Thyroid gland (tissue), 4 donors: ENCODE data around the gene UBA1. TPM values are rescaled to one million over a fixed set of nuclear protein-coding genes. Genes with fewer than 3 reads are reported as not detected.

Experiments
- DNase-seq, 2 donors: peaks; one replicate each; pipeline ENCODE4 v3.0.0-alpha.2; 2019
- H3K27ac ChIP-seq, 3 donors: fragments of 200-600 bp; sonication (generic); 1 replicate in 2 of 3; 2 replicates in 1 of 3; pipeline ENCODE4 v1.5.1; 2016 to 2019; ENCODE audit warnings: mild to moderate bottlenecking in 1 of 3, moderate library complexity in 1 of 3
- H3K27me3 ChIP-seq: fragments of 200-600 bp; sonication (generic); one replicate; pipeline ENCODE4 v1.5.1; 2019
- H3K36me3 ChIP-seq, 2 donors: fragments of 200-600 bp; sonication (generic); one replicate each; pipeline ENCODE4 v1.5.1; 2016 to 2019
- H3K4me1 ChIP-seq, 2 donors: fragments of 200-600 bp; sonication (generic); one replicate each; pipeline ENCODE4 v1.5.1; 2017 to 2019
- H3K4me3 ChIP-seq, 3 donors: fragments of 200-600 bp; sonication (generic); replicated peaks in 1 of 3; 1 replicate in 2 of 3; 2 replicates in 1 of 3; pipeline ENCODE4 v1.5.1; 2016; ENCODE audit warnings: mild to moderate bottlenecking in 1 of 3
- H3K9me3 ChIP-seq: fragments of 200-600 bp; sonication (generic); one replicate; pipeline ENCODE4 v1.5.1; 2017
- POLR2A ChIP-seq, 2 donors: fragments of 450-650 bp; IDR thresholded peaks; one replicate each; pipeline ENCODE4 v1.6.1; 2017; ENCODE audit warnings: antibody characterized with exemption in 2 of 2, mild to moderate bottlenecking in 2 of 2, moderate library complexity in 1 of 2
- WGBS, 2 donors: methylation state at CpG; one replicate each; pipeline ENCODE4 v1.1.5; 2017; 5-methylcytosine and 5-hydroxymethylcytosine counted together
- intact Hi-C: fragments of 100-400 bp; cut with DNase I; formaldehyde crosslinking; loops from one replicate; pipeline ENCODE4 v1.15.1; 2023
- total RNA-seq, 4 donors: library from RNA; depleted of rRNA; stranded (reverse); fragments of >200 nt; gene quantifications; one replicate each; pipeline ENCODE4 v1.2.3, GENCODE V29; 2016
- TF ChIP-seq, protein P1 (sequence below), 6 experiments: fragments of 200-600 bp in 3 of 6; fragments of 450-650 bp in 3 of 6; sonication (generic) in 3 of 6; IDR thresholded peaks; one replicate each; pipeline ENCODE4 v1.5.1; 2016 to 2019; ENCODE audit warnings: antibody characterized with exemption in 6 of 6, mild to moderate bottlenecking in 2 of 6, inconsistent platforms in 1 of 6, moderate library complexity in 1 of 6

Gene UBA1
- total RNA-seq, 4 donors from 2014 or later, result 159 to 293 (median 201) TPM

DNA sequence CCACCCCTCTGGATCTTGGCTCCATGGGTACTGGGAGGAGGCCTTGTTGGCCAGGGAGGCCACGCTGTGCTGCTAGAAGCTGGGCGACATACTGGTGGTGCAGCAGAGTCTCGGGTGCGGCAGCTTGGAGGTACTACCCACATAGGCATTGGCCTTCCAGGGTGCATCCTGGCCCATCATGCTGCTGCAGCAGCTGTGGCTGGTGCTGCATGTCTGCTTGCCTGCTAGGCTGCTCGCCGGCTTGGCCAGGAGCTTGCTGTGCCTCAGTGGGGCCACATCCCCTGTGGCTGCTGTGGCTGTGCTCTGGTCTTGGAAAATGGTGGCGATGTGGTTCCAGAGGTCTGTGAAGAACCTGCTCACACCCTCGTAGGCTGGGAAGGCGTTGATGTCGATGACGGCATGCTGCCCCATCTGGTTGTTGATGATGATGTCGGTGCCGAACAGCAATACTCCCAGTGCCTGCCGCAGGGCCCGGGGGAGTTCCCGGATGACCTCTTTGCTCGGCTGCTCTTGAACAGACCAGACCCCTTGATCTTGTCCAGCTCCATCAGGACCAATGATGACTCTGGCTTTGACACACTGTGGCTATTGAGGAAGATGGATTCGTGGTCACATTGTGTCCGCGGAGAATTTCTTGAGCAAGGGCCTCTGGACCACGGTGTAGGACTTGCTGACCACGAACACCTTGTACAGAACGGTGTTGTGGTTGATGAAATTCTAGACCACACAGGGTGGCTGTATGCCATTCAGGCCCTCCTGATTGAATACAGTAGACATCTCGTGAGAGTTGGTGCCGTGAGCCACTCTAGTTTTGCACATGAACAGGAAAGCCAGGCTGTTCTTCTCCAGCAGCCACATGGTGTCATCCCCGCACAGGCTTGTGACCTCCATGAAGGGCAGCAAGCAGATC, 36.8 kb upstream of the UBA1 start:
- 93 to 97% methylated on average over 6 to 14 of the region's 26 CpGs for WGBS, 2 donors

DNA sequence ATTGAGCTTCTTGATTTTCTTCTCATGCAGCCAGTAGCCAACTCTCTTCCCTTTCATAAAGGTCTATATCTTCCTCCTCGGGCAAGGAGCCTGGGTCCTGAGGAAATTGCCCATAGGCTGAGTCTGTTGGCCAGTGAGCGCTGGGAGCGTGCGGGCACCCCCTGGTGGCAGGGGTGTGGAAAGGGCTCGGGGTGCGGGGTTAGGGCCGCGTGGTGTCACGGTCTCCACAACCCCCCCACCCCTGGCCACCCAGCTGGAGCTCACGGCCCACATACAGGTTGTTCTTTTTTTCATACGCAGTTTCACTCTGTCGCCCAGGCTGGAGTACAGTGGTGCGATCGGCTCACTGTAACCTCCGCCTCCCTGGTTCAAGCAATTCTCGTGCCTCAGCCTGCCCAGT, 35.5 kb upstream of the UBA1 start:
- H3K27ac ChIP-seq, result no peak overlapping the region
- intact Hi-C loops, result no loop called here
- no peaks in the 10 kb centered on the region for H3K36me3 ChIP-seq
- DNase-seq, result no peak
- TF ChIP-seq, protein P1, sequence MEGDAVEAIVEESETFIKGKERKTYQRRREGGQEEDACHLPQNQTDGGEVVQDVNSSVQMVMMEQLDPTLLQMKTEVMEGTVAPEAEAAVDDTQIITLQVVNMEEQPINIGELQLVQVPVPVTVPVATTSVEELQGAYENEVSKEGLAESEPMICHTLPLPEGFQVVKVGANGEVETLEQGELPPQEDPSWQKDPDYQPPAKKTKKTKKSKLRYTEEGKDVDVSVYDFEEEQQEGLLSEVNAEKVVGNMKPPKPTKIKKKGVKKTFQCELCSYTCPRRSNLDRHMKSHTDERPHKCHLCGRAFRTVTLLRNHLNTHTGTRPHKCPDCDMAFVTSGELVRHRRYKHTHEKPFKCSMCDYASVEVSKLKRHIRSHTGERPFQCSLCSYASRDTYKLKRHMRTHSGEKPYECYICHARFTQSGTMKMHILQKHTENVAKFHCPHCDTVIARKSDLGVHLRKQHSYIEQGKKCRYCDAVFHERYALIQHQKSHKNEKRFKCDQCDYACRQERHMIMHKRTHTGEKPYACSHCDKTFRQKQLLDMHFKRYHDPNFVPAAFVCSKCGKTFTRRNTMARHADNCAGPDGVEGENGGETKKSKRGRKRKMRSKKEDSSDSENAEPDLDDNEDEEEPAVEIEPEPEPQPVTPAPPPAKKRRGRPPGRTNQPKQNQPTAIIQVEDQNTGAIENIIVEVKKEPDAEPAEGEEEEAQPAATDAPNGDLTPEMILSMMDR (IDR thresholded peaks at IDR 0.05), result no peak
- TF ChIP-seq POLR2A (IDR thresholded peaks at IDR 0.05), result no peak
- H3K4me1 ChIP-seq, result no peaks in the 10 kb centered on the region
- H3K4me3 ChIP-seq, result no peak overlapping the region
- WGBS, 2 donors, result 98% methylated on average over 6 to 11 of the region's 16 CpGs
- H3K9me3 ChIP-seq, result no peaks in the 10 kb centered on the region
- H3K27me3 ChIP-seq, result no peaks in the 10 kb centered on the region

More for the DNA sequence above, 36.8 kb upstream of the UBA1 start:
- no peaks in the 10 kb centered on the region for H3K9me3 ChIP-seq
- intact Hi-C loops, result no loop called here
- H3K27ac ChIP-seq, result no peak overlapping the region
- no peaks in the 10 kb centered on the region for H3K36me3 ChIP-seq
- no peaks in the 10 kb centered on the region for H3K27me3 ChIP-seq
- H3K4me1 ChIP-seq, result no peaks in the 10 kb centered on the region
- no peak overlapping the region for H3K4me3 ChIP-seq
- TF ChIP-seq, protein P1 (IDR thresholded peaks at IDR 0.05), result no peak
- TF ChIP-seq POLR2A (IDR thresholded peaks at IDR 0.05), result no peak
- no peak for DNase-seq

DNA sequence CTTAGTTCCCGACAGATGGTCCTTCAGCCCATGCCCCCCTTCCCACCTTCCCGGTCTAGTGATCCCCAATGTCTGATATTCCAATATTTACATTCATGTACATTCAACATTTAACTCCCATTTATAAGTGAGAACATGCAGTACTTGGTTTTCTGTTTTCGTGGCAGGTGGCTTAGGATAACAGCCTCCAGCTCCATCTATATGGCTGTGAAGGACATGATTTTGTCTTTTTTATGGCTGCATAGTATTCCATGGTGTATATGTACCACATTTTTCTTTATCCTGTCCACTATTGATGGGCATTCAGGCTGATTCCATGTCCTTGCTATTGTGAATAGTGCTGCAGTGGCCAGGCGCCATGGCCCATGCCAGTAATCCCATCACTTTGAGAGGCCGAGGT, 34.8 kb upstream of the UBA1 start:
- H3K4me1 ChIP-seq, result no peaks in the 10 kb centered on the region
- intact Hi-C loops, result no loop called here
- TF ChIP-seq, protein P1 (IDR thresholded peaks at IDR 0.05), result no peak
- no peak for TF ChIP-seq POLR2A (IDR thresholded peaks at IDR 0.05)
- H3K4me3 ChIP-seq, result no peak overlapping the region
- no peaks in the 10 kb centered on the region for H3K9me3 ChIP-seq
- H3K36me3 ChIP-seq, result no peaks in the 10 kb centered on the region
- WGBS, 2 donors, result 98 to 100% methylated on average over 3 to 5 of the region's 5 CpGs
- no peak for DNase-seq
- H3K27me3 ChIP-seq, result no peaks in the 10 kb centered on the region
- H3K27ac ChIP-seq, result no peak overlapping the region

DNA sequence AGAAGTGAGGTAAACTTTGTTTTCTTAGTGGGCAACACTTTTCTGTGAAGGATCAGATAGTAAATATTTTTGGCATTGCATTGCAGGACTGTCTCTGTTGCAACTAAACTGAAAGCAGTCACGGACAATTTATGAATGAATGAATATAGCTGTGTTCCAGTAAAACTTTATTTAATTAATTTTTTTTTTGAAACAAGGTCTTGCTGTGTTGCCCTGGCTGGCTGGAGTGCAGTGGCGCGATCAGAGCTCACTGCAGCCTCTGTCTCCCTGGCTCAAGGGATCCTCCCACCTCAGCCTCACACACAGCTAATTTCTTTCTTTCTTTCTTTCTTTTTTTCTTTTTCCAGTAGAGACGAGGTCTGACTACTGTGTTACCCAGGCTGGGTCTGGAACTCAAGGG, 32.8 kb upstream of the UBA1 start:
- H3K36me3 ChIP-seq, result no peaks in the 10 kb centered on the region
- intact Hi-C loops, result no loop called here
- no peaks in the 10 kb centered on the region for H3K9me3 ChIP-seq
- no peaks in the 10 kb centered on the region for H3K27me3 ChIP-seq
- H3K27ac ChIP-seq, result no peak overlapping the region
- WGBS, 2 donors, result 83 to 89% methylated on average over 4 of the region's 4 CpGs
- H3K4me1 ChIP-seq, result no peaks in the 10 kb centered on the region
- no peak overlapping the region for H3K4me3 ChIP-seq
- no peak for DNase-seq
- no peak for TF ChIP-seq POLR2A (IDR thresholded peaks at IDR 0.05)
- TF ChIP-seq, protein P1 (IDR thresholded peaks at IDR 0.05), result no peak

DNA sequence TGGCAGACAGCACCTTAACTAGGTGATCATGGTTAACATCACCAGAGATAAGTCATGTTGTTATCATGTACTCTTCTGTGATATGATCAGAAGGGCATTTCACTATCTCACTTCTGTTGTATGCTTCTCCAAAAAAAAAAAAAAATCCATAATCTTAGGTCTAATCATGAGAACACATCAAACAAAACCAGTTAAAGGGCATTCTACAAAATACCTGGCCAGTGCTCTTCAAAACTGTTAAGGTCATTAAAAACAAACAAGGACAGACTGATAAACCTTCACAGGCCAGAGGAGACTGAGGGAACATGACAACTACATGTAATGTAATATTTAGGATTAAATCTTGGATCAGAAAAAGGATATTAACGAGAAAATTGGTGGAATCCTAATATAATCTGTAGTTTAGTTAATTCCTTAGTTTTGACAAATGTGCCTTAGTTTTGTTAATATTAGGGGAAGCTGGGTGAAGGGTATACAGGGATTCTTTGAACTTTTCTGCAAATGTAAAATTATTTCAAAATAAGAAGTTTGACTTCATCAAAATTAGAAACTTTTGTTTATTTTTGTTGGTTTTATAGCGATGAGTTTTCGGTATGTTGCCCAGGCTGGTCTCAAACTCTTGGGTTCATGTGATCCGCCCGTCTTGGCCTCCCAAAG, 30.6 kb upstream of the UBA1 start:
- H3K4me1 ChIP-seq, result no peaks in the 10 kb centered on the region
- 98 to 99% methylated on average over 5 of the region's 5 CpGs for WGBS, 2 donors
- H3K9me3 ChIP-seq, result no peaks in the 10 kb centered on the region
- H3K27me3 ChIP-seq, result no peaks in the 10 kb centered on the region
- no peaks in the 10 kb centered on the region for H3K36me3 ChIP-seq
- intact Hi-C loops, result no loop called here
- H3K4me3 ChIP-seq, result no peak overlapping the region
- DNase-seq, result no peak
- TF ChIP-seq, protein P1 (IDR thresholded peaks at IDR 0.05), result no peak
- TF ChIP-seq POLR2A (IDR thresholded peaks at IDR 0.05), result no peak
- H3K27ac ChIP-seq, result no peak overlapping the region
